Esophagus squamous epithelium (tissue), 5 donors: ENCODE data around the gene LGALS8. TPM values are rescaled to one million over a fixed set of nuclear protein-coding genes. Genes with fewer than 3 reads are reported as not detected.
"Not testable (repeated sequence)": the region's sequence is repeated elsewhere in the genome, so short reads cannot be mapped to it uniquely, and the experiment has no call there.

Source experiments
- DNase-seq: peaks from one replicate; lab custom pipeline; 2025; lab: John Stamatoyannopoulos, UW
- H3K27ac ChIP-seq, 4 donors: fragments of 200-600 bp; sonication (generic); one replicate each; pipeline ENCODE4 v1.5.1; 2016 to 2019; ENCODE audit warnings: mild to moderate bottlenecking in 1 of 4
- H3K27me3 ChIP-seq, 4 donors: fragments of 200-600 bp; sonication (generic); 1 replicate in 3 of 4; 2 replicates in 1 of 4; pipeline versions ENCODE4 v1.5.1 to v1.6.0; 2017 to 2021; ENCODE audit warnings: antibody characterized with exemption in 1 of 4
- H3K36me3 ChIP-seq, 3 donors: fragments of 200-600 bp; sonication (generic); one replicate each; pipeline ENCODE4 v1.5.1; 2016 to 2019
- H3K4me1 ChIP-seq, 3 donors: fragments of 200-600 bp; sonication (generic); one replicate each; pipeline ENCODE4 v1.5.1; 2017 to 2019
- H3K4me3 ChIP-seq, 4 donors: fragments of 200-600 bp; sonication (generic); 1 replicate in 3 of 4; 2 replicates in 1 of 4; pipeline ENCODE4 v1.5.1; 2016 to 2019; ENCODE audit warnings: mild to moderate bottlenecking in 2 of 4, moderate library complexity in 1 of 4
- H3K9me3 ChIP-seq, 3 donors: fragments of 200-600 bp; sonication (generic); one replicate each; pipeline ENCODE4 v1.5.1; 2016 to 2019
- CTCF ChIP-seq, 6 experiments: fragments of 450-650 bp in 4 of 6; fragments of 200-600 bp in 2 of 6; sonication (generic) in 2 of 6; IDR thresholded peaks; one replicate each; pipeline ENCODE4 v1.5.1; 2016 to 2019; ENCODE audit warnings: antibody characterized with exemption in 6 of 6, mild to moderate bottlenecking in 4 of 6, moderate library complexity in 4 of 6
- POLR2A ChIP-seq, 4 donors: fragments of 450-650 bp; IDR thresholded peaks; one replicate each; pipeline ENCODE4 v1.6.1; 2017; ENCODE audit warnings: antibody characterized with exemption in 4 of 4, mild to moderate bottlenecking in 4 of 4, moderate library complexity in 3 of 4
- WGBS, 2 donors: methylation state at CpG; one replicate each; pipeline ENCODE4 v1.1.5; 2018; 5-methylcytosine and 5-hydroxymethylcytosine counted together
- intact Hi-C: fragments of 100-400 bp; cut with DNase I; formaldehyde crosslinking; loops from one replicate; pipeline ENCODE4 v1.15.0; 2022
- total RNA-seq, 4 donors: library from RNA; depleted of rRNA; stranded (reverse); fragments of >200 nt; gene quantifications; one replicate each; pipeline ENCODE4 v1.1.0, GENCODE V29; 2016
- donor health status: DM: yes; HTN: yes; CAD: no.

LGALS8 gene
- total RNA-seq, 4 donors from 2014 or later = 45.2 to 70.6 (median 52.4) TPM

DNA sequence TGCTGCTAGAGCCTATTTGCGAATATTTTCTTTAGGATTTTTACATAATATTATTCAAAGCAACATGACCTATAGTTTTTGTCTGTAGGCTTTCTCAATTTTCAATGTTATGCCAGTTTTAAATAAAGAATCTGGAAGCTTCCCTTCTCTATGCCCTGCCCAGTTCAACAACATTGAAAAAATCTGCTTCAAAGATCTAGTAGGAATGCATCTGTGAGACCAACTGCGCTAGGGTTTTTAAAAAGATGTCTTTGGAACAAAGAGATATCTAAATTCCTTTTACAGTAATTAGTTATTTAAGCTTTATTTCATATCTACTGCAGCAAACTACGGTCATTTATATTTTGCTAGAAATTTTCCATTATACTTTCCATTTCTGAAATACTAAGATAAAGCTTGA lies 54.9 kb downstream of the LGALS8 start:
- intact Hi-C loops = no loop called here
- H3K27me3 ChIP-seq = no peaks in the 10 kb centered on the region
- no peaks in the 10 kb centered on the region for H3K9me3 ChIP-seq
- TF ChIP-seq CTCF (IDR thresholded peaks at IDR 0.05) (no peak), POLR2A (IDR thresholded peaks at IDR 0.05) (no peak)
- H3K4me1 ChIP-seq = no peaks in the 10 kb centered on the region
- H3K36me3 ChIP-seq = peaks cover 6 to 100% (median 12%) of the 10 kb centered on the region in 3 donors
- WGBS, 2 donors = 98 to 100% methylated on average over 3 of the region's 3 CpGs
- H3K27ac ChIP-seq = no peak overlapping the region
- H3K4me3 ChIP-seq = no peak overlapping the region
- no peak for DNase-seq

DNA sequence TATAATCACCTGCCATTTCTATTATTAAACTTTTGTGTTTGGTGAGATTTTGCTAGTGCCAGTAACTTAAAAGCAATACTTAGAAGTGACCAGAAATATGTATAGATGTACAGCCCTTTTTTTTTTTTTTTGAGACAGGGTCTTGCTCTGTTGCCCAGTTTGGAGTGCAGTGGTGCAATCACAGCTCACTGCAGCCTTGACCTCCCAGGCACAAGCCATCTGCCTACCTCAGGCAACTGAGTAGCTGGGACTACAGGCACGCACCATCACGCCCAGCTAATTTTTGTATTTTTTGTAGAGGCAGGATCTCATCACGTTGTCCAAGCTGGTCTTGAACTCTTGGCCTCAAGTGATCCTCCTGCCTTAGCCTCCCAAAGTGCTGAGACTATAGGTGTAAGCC lies 56.6 kb downstream of the LGALS8 start:
- H3K36me3 ChIP-seq = peaks cover 6 to 100% (median 16%) of the 10 kb centered on the region in 3 donors
- intact Hi-C loops, H3K9me3 ChIP-seq, H3K27me3 ChIP-seq, H3K4me1 ChIP-seq, H3K27ac ChIP-seq, H3K4me3 ChIP-seq, DNase-seq: not testable (repeated sequence)
- 87 to 91% methylated on average over 3 of the region's 3 CpGs for whole genome bisulfite sequencing, 2 donors

GRCh38 chr1:236581528-236581927 lies 57.7 kb downstream of the LGALS8 start:
- Histone ChIP-seq H3K36me3 (peaks cover 6 to 100% (median 20%) of the 10 kb centered on the region in 3 donors), H3K27ac (no peak overlapping the region), H3K4me1 (no peaks in the 10 kb centered on the region), H3K9me3 (no peaks in the 10 kb centered on the region), H3K4me3 (no peak overlapping the region), H3K27me3 (no peaks in the 10 kb centered on the region)
- WGBS, 2 donors = 85 to 86% methylated on average over 2 of the region's 2 CpGs
- intact Hi-C loops = no loop called here
- no peak for DNase-seq
- no peak for TF ChIP-seq CTCF (IDR thresholded peaks at IDR 0.05)
- no peak for TF ChIP-seq POLR2A (IDR thresholded peaks at IDR 0.05)

DNA sequence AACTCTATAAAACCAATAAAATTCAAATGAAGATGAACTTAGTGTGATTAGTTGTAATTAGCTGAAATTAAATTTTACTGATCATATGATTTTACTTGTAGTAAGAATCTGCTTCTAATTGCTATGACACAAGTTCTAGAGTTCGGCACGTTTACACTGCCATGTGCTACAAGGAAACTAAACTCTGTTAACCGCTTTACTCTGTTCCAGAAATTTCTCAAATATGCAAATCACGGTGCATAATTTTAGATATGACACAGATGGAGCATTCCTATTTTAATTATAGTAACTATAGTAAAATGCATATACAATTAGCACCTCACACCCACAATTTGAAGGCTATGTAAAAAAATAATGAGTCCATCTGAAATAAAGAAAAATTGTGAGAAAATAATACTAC lies 65.7 kb downstream of the LGALS8 start:
- H3K36me3 ChIP-seq = peaks cover 0 to 98% (median 23%) of the 10 kb centered on the region in 3 donors
- intact Hi-C loops = no loop called here
- WGBS, 2 donors = 86 to 89% methylated on average over 4 of the region's 4 CpGs

DNA sequence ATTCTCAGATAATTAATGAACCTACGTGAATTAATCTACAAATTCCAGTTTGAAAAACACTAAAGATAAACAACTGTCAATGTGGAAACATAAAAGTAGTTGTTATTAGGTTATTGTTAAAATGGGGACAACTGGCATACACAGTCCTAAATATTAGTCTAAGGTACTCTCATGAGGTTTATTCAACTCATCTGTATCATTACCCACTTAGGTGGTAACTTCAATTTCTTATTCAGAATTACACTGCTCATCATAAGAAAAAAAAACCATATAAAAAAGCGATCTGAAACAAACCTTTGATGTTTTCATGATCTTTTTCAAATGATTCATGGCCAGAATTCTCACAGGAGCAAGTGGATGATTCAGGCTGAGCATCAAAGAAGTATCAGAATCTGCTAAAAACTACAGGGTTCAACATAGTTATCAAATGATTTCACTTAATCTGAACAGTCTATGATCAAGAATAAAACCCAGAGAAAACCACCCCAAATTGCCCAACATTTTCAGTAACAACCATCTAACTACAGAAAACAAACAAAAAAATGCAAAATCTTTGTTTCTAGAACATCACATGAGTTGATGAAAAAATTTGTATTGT lies 66.9 kb downstream of the LGALS8 start:
- Histone ChIP-seq H3K9me3 (no peaks in the 10 kb centered on the region), H3K27me3 (no peaks in the 10 kb centered on the region), H3K27ac (no peak overlapping the region), H3K36me3 (peaks cover 0 to 98% (median 21%) of the 10 kb centered on the region in 3 donors), H3K4me1 (no peaks in the 10 kb centered on the region), H3K4me3 (no peak overlapping the region)
- 89 to 96% methylated on average over 2 of the region's 2 CpGs for WGBS, 2 donors
- DNase-seq = no peak
- intact Hi-C loops = no loop called here
- TF ChIP-seq CTCF (IDR thresholded peaks at IDR 0.05) = no peak
- no peak for TF ChIP-seq POLR2A (IDR thresholded peaks at IDR 0.05)

More for the DNA sequence above, 65.7 kb downstream of the LGALS8 start:
- Histone ChIP-seq H3K9me3 (no peaks in the 10 kb centered on the region), H3K4me3 (no peak overlapping the region), H3K27ac (no peak overlapping the region), H3K4me1 (no peaks in the 10 kb centered on the region), H3K27me3 (no peaks in the 10 kb centered on the region)
- TF ChIP-seq CTCF (IDR thresholded peaks at IDR 0.05) (no peak), POLR2A (IDR thresholded peaks at IDR 0.05) (no peak)
- DNase-seq = no peak
